ENCODE data around the gene PIK3CB. TPM values are rescaled to one million over a fixed set of nuclear protein-coding genes. Genes with fewer than 3 reads are reported as not detected.

Gene PIK3CB
- total RNA-seq, 1 experiment from 2014 or later = 29.7 TPM

DNA sequence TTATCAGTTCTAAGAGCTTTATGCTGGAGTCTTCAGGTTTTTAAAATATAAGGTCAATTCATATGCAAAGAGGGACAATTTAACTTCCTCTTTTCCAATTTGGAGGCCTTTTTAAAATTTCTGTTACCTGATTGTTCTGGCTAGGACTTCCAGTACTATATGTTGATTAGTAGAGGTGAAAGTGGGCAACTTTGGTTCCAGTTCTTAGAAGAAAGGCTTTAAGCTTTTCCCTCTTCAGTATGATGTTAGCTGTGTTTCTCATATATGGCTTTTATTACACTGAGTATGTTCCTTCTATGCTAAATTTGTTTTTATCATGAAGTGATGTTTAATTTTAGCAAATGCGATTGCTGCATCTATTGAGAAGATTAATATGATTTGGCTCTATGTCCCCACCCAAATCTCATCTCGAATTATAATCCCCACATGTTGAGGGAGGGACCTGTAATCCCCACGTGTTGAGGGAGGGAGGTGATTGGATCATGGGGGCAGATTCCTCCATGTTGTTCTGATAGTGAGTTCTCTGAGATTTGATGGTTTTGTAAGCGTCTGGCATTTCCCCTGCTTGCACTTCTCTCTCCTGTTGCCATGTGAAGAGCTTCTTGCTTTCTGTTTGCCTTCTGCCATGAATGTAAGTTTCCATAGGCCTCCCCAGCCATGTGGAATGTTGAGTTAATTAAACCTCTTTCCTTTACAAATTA lies 192.4 kb downstream of the PIK3CB start:
- CTCF ChIA-PET = no interaction called here

DNA sequence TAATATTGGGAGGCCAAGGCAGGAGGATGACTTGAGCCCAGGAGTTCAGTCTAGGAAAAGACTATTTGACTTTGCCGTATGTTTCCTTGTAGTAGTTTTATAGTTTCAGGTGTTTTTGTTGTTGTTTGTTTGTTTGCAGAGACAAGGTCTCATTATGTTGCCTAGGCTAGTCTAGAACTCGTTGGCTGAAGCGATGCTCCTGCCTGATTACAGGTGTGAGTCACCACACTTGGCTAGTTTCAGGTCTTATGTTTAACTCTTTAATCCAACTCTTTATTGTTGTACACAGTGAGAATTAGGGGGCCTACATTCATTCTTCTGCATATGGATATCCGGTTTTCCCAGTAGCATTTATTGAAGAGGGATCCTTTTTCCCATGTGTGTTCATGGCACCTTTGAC lies 194.2 kb downstream of the PIK3CB start:
- BruUV-seq (replicated peaks) = no TSS peak
- ChIA-PET CTCF (no interaction called here), POLR2A (no interaction called here)

More for the DNA sequence above, 192.4 kb downstream of the PIK3CB start:
- H3K27ac Mint-ChIP-seq (ENCODE audit: unreplicated experiment) = no peak overlapping the region
- intact Hi-C loops (cut with micrococcal nuclease; ENCODE audit: unreplicated experiment) = no loop called here
- Histone ChIP-seq H3K4me3 (ENCODE audit: low read depth, low read length) (no peak overlapping the region), H3K36me3 (ENCODE audit: control insufficient read depth, insufficient read depth, low read length) (no peaks in the 10 kb centered on the region), H3K9me3 (peaks cover 11% of the 10 kb centered on the region; the same call in 1 of the 2 replicates), H3K27me3 (replicated peaks; ENCODE audit: control insufficient read depth, insufficient read depth, low read length) (no peaks in the 10 kb centered on the region), H3K4me1 (no peaks in the 10 kb centered on the region)
- TF ChIP-seq, protein P1, sequence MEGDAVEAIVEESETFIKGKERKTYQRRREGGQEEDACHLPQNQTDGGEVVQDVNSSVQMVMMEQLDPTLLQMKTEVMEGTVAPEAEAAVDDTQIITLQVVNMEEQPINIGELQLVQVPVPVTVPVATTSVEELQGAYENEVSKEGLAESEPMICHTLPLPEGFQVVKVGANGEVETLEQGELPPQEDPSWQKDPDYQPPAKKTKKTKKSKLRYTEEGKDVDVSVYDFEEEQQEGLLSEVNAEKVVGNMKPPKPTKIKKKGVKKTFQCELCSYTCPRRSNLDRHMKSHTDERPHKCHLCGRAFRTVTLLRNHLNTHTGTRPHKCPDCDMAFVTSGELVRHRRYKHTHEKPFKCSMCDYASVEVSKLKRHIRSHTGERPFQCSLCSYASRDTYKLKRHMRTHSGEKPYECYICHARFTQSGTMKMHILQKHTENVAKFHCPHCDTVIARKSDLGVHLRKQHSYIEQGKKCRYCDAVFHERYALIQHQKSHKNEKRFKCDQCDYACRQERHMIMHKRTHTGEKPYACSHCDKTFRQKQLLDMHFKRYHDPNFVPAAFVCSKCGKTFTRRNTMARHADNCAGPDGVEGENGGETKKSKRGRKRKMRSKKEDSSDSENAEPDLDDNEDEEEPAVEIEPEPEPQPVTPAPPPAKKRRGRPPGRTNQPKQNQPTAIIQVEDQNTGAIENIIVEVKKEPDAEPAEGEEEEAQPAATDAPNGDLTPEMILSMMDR (IDR thresholded peaks at IDR 0.05; ENCODE audit: insufficient read depth in 1 of 2, low read depth in 1 of 2, low read length in 1 of 2, severe bottlenecking in 1 of 2, unreplicated experiment in 1 of 2) = no peak
- peaks cover 39% of the 10 kb centered on the region for H3K9me3 Mint-ChIP-seq (ENCODE audit: unreplicated experiment)
- no TSS peak for BruUV-seq (replicated peaks)
- DNase-seq = no peak
- POLR2A ChIA-PET = no interaction called here
- H3K4me1 Mint-ChIP-seq (ENCODE audit: low read depth, unreplicated experiment) = no peaks in the 10 kb centered on the region
- no peaks in the 10 kb centered on the region for H3K27me3 Mint-ChIP-seq (ENCODE audit: insufficient read depth, unreplicated experiment)
- peaks cover 32% of the 10 kb centered on the region for H3K36me3 Mint-ChIP-seq (ENCODE audit: insufficient read depth, unreplicated experiment)
- H3K4me3 Mint-ChIP-seq (ENCODE audit: unreplicated experiment) = no peak overlapping the region

DNA sequence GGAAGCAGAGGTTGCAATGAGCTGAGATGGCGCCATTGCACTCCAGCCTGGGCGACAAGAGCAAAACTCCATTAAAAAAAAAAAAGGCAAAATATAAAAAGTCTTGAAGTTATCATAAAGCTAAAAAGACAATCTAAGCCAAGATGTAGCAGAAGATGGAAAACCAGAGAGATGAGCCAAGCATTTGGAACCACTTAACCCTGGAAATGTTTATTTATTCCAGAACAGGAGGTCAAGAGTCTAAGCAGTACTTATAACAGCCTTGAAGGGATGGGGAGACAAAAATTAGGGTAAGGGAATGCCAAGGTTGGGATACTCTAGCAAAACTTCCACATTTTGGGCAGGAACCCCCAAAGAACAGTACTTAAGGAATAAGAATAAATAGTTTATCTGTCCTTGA lies 196.1 kb downstream of the PIK3CB start:
- H3K4me1 ChIP-seq = no peaks in the 10 kb centered on the region
- no peaks in the 10 kb centered on the region for H3K36me3 ChIP-seq (ENCODE audit: control insufficient read depth, insufficient read depth, low read length)
- Mint-ChIP-seq H3K9me3 (ENCODE audit: unreplicated experiment) (peaks cover 21% of the 10 kb centered on the region), H3K27ac (ENCODE audit: unreplicated experiment) (no peak overlapping the region), H3K4me3 (ENCODE audit: unreplicated experiment) (no peak overlapping the region), H3K4me1 (ENCODE audit: low read depth, unreplicated experiment) (no peaks in the 10 kb centered on the region), H3K27me3 (ENCODE audit: insufficient read depth, unreplicated experiment) (no peaks in the 10 kb centered on the region), H3K36me3 (ENCODE audit: insufficient read depth, unreplicated experiment) (peaks cover 13% of the 10 kb centered on the region)
- BruUV-seq (replicated peaks) = no TSS peak
- TF ChIP-seq, protein P1 (IDR thresholded peaks at IDR 0.05; ENCODE audit: insufficient read depth in 1 of 2, low read depth in 1 of 2, low read length in 1 of 2, severe bottlenecking in 1 of 2, unreplicated experiment in 1 of 2) = no peak
- intact Hi-C loops (cut with micrococcal nuclease; ENCODE audit: unreplicated experiment) = no loop called here
- no peaks in the 10 kb centered on the region for H3K27me3 ChIP-seq (replicated peaks; ENCODE audit: control insufficient read depth, insufficient read depth, low read length)
- H3K9me3 ChIP-seq = peaks cover 8% of the 10 kb centered on the region; the same call in 1 of the 2 replicates
- no peak overlapping the region for H3K4me3 ChIP-seq (ENCODE audit: low read depth, low read length)
- DNase-seq = no peak
- ChIA-PET POLR2A (no interaction called here), CTCF (no interaction called here)

More for the DNA sequence above, 194.2 kb downstream of the PIK3CB start:
- H3K4me1 Mint-ChIP-seq (ENCODE audit: low read depth, unreplicated experiment) = no peaks in the 10 kb centered on the region
- no peaks in the 10 kb centered on the region for H3K4me1 ChIP-seq
- TF ChIP-seq, protein P1 (IDR thresholded peaks at IDR 0.05; ENCODE audit: insufficient read depth in 1 of 2, low read depth in 1 of 2, low read length in 1 of 2, severe bottlenecking in 1 of 2, unreplicated experiment in 1 of 2) = no peak
- H3K36me3 ChIP-seq (ENCODE audit: control insufficient read depth, insufficient read depth, low read length) = no peaks in the 10 kb centered on the region
- no peak overlapping the region for H3K27ac Mint-ChIP-seq (ENCODE audit: unreplicated experiment)
- intact Hi-C loops (cut with micrococcal nuclease; ENCODE audit: unreplicated experiment) = no loop called here
- no peaks in the 10 kb centered on the region for H3K27me3 Mint-ChIP-seq (ENCODE audit: insufficient read depth, unreplicated experiment)
- peaks cover 8% of the 10 kb centered on the region; the same call in 1 of the 2 replicates for H3K9me3 ChIP-seq
- DNase-seq = no peak
- peaks cover 16% of the 10 kb centered on the region for H3K36me3 Mint-ChIP-seq (ENCODE audit: insufficient read depth, unreplicated experiment)
- no peak overlapping the region for H3K4me3 Mint-ChIP-seq (ENCODE audit: unreplicated experiment)
- H3K4me3 ChIP-seq (ENCODE audit: low read depth, low read length) = no peak overlapping the region
- peaks cover 28% of the 10 kb centered on the region for H3K9me3 Mint-ChIP-seq (ENCODE audit: unreplicated experiment)
- H3K27me3 ChIP-seq (replicated peaks; ENCODE audit: control insufficient read depth, insufficient read depth, low read length) = no peaks in the 10 kb centered on the region
